ENCODE results near the gene PCBP3. TPM values are rescaled to one million over a fixed set of nuclear protein-coding genes. Genes with fewer than 3 reads are reported as not detected.

PCBP3 gene
- total RNA-seq, 2 experiments from 2014 or later = 3.4 to 3.8 TPM

DNA sequence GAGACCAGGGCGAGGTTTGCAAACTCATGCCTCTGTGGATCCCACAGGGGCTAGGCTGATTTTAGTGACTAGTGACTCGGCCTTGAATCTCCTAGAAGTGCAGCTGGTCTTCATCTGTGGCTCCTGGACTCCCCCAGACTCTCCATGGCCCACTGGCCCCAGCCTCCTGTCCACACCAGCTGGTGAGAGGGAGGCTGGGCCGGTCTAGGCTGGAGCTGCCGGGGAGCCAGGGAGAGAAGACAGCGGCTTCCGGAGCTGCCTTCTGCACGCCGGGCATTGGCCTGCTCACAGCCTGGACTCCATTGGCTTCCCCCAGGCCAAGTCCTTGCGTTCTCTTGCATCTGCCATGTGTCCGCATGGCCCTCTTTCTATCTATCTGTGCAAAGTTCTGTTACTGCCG is 285.9 kb downstream of the PCBP3 start:
- Histone ChIP-seq H3K4me1 (ENCODE audit: insufficient read depth, low read length) (peaks cover 4% of the 10 kb centered on the region), H3K27me3 (ENCODE audit: control insufficient read depth in 1 of 2, insufficient read depth in 2 of 2, low read length in 2 of 2) (no peaks in the 10 kb centered on the region), H3K9me3 (ENCODE audit: control insufficient read depth in 1 of 2, insufficient read depth in 1 of 2, low read length in 2 of 2) (peaks cover 0 to 16% of the 10 kb centered on the region in 2 experiments), H3K27ac (ENCODE audit: low read depth in 1 of 2, low read length in 2 of 2) (no peak overlapping the region), H3K4me3 (ENCODE audit: low read length) (no peak overlapping the region), H3K36me3 (ENCODE audit: insufficient read depth, low read length) (no peaks in the 10 kb centered on the region)
- H3K27me3 Mint-ChIP-seq = no peaks in the 10 kb centered on the region
- intact Hi-C loops (cut with DNase I, micrococcal nuclease) = loop anchor here in 1 of 2 experiments (10.0 kb wide), 1 partner anchor 375 kb away; no protein-coding TSS in a partner anchor
- H3K27ac Mint-ChIP-seq = no peak overlapping the region
- no peaks in the 10 kb centered on the region for H3K4me1 Mint-ChIP-seq (ENCODE audit: low read depth)
- ChIA-PET POLR2A (no interaction called here), CTCF (no interaction called here)
- DNase-seq (no peak), ATAC-seq (ENCODE audit: poor library complexity) (no peak)
- TF ChIP-seq, protein P1, sequence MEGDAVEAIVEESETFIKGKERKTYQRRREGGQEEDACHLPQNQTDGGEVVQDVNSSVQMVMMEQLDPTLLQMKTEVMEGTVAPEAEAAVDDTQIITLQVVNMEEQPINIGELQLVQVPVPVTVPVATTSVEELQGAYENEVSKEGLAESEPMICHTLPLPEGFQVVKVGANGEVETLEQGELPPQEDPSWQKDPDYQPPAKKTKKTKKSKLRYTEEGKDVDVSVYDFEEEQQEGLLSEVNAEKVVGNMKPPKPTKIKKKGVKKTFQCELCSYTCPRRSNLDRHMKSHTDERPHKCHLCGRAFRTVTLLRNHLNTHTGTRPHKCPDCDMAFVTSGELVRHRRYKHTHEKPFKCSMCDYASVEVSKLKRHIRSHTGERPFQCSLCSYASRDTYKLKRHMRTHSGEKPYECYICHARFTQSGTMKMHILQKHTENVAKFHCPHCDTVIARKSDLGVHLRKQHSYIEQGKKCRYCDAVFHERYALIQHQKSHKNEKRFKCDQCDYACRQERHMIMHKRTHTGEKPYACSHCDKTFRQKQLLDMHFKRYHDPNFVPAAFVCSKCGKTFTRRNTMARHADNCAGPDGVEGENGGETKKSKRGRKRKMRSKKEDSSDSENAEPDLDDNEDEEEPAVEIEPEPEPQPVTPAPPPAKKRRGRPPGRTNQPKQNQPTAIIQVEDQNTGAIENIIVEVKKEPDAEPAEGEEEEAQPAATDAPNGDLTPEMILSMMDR (IDR thresholded peaks at IDR 0.05) = no peak
- H3K4me3 Mint-ChIP-seq = no peak overlapping the region
- no peaks in the 10 kb centered on the region for H3K9me3 Mint-ChIP-seq
- no peaks in the 10 kb centered on the region for H3K36me3 Mint-ChIP-seq (ENCODE audit: low read depth)

DNA sequence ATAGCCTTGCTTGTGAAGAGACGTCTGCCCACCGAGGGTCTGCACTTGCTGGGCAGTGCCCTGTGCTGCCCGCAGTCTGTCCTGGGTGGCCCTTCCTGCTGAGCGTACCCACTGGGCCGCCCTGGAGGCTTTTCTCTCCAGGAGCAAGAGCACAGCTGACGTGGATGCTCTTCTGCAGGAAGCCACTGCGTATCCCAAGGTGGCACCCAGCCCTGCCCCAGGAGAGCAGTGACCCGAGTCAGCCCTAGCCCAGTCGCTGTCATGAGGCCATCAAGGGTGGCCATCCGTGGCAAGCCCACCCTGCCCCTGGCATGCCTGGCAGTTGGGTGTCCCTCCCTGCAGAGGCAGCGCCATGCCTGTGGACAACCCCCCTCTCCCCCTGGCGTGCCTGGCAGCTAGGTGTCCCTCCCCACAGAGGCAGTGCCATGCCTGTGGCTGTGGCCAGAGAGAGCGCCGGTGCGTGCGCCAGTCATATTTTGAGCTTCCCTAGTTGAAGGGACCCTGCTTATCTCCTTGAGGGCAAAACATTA is 286.8 kb downstream of the PCBP3 start:
- H3K9me3 Mint-ChIP-seq = no peaks in the 10 kb centered on the region
- CTCF ChIA-PET = no interaction called here
- TF ChIP-seq, protein P1 (IDR thresholded peaks at IDR 0.05) = no peak

DNA sequence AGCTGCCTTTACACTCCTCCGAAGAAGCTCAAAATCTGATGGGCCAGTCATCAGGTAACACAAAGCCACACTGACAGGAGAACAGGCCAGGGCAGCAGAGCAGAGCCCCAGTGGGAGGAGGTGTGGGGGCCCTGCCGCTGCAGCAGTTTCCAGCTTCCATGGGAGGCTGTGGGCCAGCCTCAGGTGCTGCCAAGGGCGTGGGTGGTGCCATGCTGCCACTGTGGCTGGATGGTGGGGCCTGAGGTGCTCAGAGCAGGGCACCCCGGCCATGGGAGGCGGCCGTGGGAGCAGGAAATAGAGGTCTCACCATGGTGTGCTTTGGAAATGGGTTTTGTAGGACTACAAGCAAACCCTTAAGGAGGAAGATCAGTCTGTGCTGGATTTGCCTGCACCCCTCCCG is 287.3 kb downstream of the PCBP3 start:
- TF ChIP-seq, protein P1 (IDR thresholded peaks at IDR 0.05) = no peak
- POLR2A ChIA-PET = no interaction called here
- Histone ChIP-seq H3K36me3 (ENCODE audit: insufficient read depth, low read length) (no peaks in the 10 kb centered on the region), H3K4me3 (ENCODE audit: low read length) (no peak overlapping the region), H3K27ac (ENCODE audit: low read depth in 1 of 2, low read length in 2 of 2) (no peak overlapping the region), H3K9me3 (ENCODE audit: control insufficient read depth in 1 of 2, insufficient read depth in 1 of 2, low read length in 2 of 2) (peaks cover 0 to 16% of the 10 kb centered on the region in 2 experiments), H3K4me1 (ENCODE audit: insufficient read depth, low read length) (peaks cover 4% of the 10 kb centered on the region), H3K27me3 (ENCODE audit: control insufficient read depth in 1 of 2, insufficient read depth in 2 of 2, low read length in 2 of 2) (no peaks in the 10 kb centered on the region)
- Mint-ChIP-seq H3K27me3 (no peaks in the 10 kb centered on the region), H3K4me3 (no peak overlapping the region), H3K27ac (no peak overlapping the region), H3K9me3 (no peaks in the 10 kb centered on the region), H3K36me3 (ENCODE audit: low read depth) (no peaks in the 10 kb centered on the region), H3K4me1 (ENCODE audit: low read depth) (no peaks in the 10 kb centered on the region)
- DNase-seq (no peak), ATAC-seq (ENCODE audit: poor library complexity) (no peak)
- intact Hi-C loops (cut with DNase I, micrococcal nuclease) = no loop called here
- CTCF ChIA-PET = no interaction called here

More for the DNA sequence above, 286.8 kb downstream of the PCBP3 start:
- no peak overlapping the region for H3K27ac Mint-ChIP-seq
- H3K36me3 Mint-ChIP-seq (ENCODE audit: low read depth) = no peaks in the 10 kb centered on the region
- intact Hi-C loops (cut with DNase I, micrococcal nuclease) = no loop called here
- Histone ChIP-seq H3K27ac (ENCODE audit: low read depth in 1 of 2, low read length in 2 of 2) (no peak overlapping the region), H3K4me3 (ENCODE audit: low read length) (no peak overlapping the region), H3K4me1 (ENCODE audit: insufficient read depth, low read length) (peaks cover 4% of the 10 kb centered on the region), H3K27me3 (ENCODE audit: control insufficient read depth in 1 of 2, insufficient read depth in 2 of 2, low read length in 2 of 2) (no peaks in the 10 kb centered on the region), H3K9me3 (ENCODE audit: control insufficient read depth in 1 of 2, insufficient read depth in 1 of 2, low read length in 2 of 2) (peaks cover 0 to 16% of the 10 kb centered on the region in 2 experiments), H3K36me3 (ENCODE audit: insufficient read depth, low read length) (no peaks in the 10 kb centered on the region)
- no peaks in the 10 kb centered on the region for H3K27me3 Mint-ChIP-seq
- no peak for DNase-seq
- no peak for ATAC-seq (ENCODE audit: poor library complexity)
- H3K4me3 Mint-ChIP-seq = no peak overlapping the region
- H3K4me1 Mint-ChIP-seq (ENCODE audit: low read depth) = no peaks in the 10 kb centered on the region
- POLR2A ChIA-PET = no interaction called here

Data from CD4-positive, alpha-beta T cell (primary cell).